GM10266 (cell line): Measurements from ENCODE around the gene IL24.

Source experiments
- DNase-seq: peaks from one replicate; pipeline ENCODE4 v3.0.0; 2012; ENCODE audit errors: extremely low spot score
- TF ChIP-seq, protein P1 (sequence below): IDR thresholded peaks from 2 replicates; pipeline ENCODE4 v1.5.1; 2012; ENCODE audit warnings: mild to moderate bottlenecking, low read depth; ENCODE audit not compliant: control insufficient read depth, insufficient read depth; ENCODE audit errors: missing control alignments

IL24 gene

DNA sequence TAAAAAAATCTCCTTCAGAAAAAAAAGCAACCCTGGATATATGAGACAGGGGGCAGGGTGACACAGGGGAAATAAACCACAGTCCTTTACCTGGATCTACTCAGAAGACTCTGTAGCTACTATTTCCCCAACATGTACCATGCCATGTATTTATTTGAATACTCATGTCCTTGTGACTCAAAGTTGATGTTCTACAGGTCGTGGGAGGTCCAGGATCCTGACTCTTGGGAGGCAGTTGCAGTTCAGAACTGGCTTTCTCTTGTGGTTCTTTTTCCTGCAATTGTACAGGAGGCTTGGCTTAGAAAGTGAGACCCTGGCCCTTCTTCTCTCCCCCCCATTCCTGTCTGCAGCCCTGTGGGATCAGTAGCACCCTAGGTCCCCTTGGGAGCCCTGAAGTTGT, 5.8 kb upstream of the IL24 start:
- no peak for DNase-seq
- TF ChIP-seq, protein P1, sequence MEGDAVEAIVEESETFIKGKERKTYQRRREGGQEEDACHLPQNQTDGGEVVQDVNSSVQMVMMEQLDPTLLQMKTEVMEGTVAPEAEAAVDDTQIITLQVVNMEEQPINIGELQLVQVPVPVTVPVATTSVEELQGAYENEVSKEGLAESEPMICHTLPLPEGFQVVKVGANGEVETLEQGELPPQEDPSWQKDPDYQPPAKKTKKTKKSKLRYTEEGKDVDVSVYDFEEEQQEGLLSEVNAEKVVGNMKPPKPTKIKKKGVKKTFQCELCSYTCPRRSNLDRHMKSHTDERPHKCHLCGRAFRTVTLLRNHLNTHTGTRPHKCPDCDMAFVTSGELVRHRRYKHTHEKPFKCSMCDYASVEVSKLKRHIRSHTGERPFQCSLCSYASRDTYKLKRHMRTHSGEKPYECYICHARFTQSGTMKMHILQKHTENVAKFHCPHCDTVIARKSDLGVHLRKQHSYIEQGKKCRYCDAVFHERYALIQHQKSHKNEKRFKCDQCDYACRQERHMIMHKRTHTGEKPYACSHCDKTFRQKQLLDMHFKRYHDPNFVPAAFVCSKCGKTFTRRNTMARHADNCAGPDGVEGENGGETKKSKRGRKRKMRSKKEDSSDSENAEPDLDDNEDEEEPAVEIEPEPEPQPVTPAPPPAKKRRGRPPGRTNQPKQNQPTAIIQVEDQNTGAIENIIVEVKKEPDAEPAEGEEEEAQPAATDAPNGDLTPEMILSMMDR = no peak

DNA sequence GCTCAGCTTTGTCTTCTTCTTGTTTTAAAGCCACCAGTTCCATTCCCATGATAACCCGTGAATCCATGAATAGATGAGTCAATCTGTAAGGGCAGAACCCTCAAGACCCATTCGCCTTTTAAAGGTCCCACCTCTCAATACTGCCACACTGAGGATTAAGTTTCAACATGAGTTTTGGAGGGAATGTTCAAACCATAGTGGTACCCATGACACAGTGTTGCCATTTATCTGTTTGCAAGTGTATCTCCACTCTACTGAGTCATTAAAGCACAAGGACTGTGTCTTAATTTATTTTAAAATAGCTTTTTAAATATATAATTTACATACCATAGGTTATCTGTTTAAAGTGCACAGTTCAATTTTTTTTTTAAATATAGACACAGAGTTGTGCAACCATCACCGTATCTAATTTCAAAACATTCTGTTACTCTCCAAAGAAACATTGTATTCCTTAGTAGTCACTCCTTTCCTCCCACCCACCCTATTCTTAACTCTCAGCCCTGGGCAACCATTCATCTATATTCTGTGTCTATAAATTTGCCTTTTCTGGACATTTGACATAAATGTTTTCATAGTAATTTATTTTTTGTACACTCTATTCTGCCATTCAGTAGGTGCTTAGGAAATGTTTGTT, 4.8 kb upstream of the IL24 start:
- TF ChIP-seq, protein P1 = no peak
- DNase-seq = no peak

DNA sequence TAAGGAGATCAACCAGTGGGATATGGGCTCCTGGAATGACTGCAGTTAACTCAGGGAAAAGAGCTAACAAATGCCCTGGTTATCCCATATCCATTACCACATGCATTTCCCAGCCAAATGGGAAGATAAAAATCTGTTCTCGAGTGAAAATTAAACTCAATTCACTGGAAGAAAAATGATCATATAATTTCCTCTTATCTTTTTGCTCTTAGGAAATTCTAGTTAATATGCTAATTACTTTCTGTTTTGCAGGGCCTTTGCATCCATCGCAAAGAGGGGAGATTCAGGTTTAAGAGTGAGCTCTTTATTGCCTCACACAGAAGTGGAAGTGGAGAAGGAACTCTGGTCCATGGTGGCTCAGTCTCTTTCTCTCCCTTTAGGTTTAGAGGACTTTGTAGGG, 3.9 kb upstream of the IL24 start:
- no peak for DNase-seq
- TF ChIP-seq, protein P1 = no peak

DNA sequence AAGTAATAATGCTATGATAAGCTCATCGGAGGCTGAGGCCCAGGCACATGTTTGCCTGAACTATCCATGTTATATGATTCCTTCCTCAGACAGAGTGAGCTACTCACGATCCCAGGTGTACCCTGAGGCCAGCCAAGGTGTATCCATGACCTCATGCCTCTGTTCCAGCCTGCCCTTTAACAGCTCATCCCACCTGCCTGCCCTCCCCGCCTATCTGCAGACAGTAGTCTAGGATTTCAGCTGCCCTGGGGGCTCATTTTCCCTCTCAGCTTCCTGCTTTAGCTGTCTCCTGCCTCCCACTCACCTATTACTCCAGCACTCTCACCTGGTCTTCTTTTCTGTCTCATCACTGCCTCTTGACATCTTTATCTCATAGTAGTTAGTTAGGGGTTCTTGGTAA, 1.9 kb upstream of the IL24 start:
- no peak for DNase-seq
- TF ChIP-seq, protein P1 = no peak

DNA sequence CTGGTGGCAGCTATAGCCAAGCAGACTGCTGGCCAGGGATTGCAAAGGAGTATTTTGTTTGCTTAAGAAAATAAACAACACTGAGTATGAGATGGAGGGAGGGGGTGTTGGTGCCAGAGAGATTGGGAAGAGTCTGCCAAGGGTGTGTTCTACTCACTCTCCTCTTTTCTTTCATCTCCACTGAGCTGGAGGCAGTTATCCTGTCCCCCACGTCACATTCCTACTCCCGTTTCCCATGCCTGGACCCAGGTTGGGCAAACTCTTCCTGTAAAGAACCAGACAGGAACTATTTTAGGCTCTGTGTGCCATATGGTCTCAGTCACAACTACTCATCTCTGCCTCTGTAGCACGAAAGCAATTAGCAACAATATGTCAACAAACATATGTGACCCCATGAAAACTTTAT, 1.4 kb upstream of the IL24 start:
- no peak for DNase-seq
- TF ChIP-seq, protein P1 = no peak

DNA sequence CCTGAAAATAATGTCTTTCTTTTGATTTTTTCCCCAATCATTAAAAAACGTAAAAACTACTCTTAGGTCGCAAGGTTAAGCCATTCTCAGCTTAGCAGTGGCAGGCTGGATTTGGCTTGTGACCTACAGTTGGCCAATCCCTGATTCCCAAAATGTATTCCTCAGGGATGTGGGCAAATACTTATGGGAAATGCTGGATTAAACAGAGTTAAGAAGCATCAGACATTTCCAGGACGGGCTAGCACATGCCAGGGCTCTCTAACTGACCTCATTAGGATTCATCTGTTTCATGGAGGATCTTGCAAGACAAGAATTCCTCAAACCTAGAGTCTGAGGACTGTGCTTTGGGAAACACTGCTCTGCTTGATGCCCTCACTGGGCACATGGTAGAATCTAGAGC, 982 bp upstream of the IL24 start:
- DNase-seq = no peak
- TF ChIP-seq, protein P1 = no peak

DNA sequence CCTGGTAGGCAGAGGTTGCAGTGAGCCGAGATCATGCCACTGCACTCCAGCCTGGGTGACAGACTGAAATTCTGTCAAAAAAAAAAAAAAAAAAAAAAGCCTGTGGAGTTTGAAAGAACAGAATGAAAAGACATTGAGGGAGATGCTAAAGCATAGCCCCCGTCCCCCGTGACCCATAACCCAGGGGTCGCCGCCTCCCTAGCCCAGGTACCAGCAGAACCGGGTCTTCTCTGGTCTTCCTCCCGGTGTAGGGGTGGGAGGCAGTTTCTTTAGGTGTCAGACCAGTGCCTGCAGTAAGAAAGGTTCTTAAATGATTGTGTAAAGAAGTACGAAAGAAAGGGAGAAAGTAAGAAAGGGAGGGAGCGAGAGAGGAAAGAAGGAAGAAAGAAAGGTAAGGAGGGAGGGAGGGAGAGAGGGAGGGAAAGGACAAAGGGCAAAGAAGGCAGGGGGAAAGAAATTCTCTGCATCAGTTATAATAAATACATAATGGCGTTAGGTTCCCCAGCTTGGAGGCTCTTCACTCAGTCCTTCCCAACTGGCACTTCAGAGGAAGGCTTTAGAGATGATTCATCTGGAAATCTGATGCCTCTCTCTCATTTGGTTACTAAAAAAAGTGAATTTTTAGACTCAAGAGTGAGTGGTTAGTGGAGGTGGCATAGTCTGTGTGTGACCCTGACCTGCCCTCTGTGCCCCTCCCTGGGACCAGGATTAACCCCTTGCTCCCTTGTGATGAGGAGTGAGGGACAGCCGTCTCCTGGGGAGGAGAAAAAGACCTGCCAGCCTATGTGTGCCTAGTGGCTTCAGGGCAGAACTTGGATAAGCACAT, 1.1 kb downstream of the IL24 start:
- TF ChIP-seq, protein P1 = no peak
- no peak for DNase-seq
